Chondrocyte (in vitro differentiated cells): ENCODE measurements around the gene TMPRSS12. TPM values are rescaled to one million over a fixed set of nuclear protein-coding genes. Genes with fewer than 3 reads are reported as not detected.

Source experiments
- DNase-seq: peaks from one replicate; pipeline ENCODE4 v3.0.0; 2021; ENCODE audit warnings: mixed read lengths, low spot score
- H3K27ac Mint-ChIP-seq: one replicate; pipeline ENCODE4 v1.8.0; 2021; ENCODE audit warnings: mild to moderate bottlenecking, moderate library complexity, mixed read lengths; ENCODE audit not compliant: unreplicated experiment
- H3K27me3 Mint-ChIP-seq: 2 replicates; pipeline ENCODE4 v1.8.0; 2021; ENCODE audit warnings: low read depth, mixed read lengths
- H3K36me3 Mint-ChIP-seq: 2 replicates; pipeline ENCODE4 v1.8.0; 2021; ENCODE audit warnings: low read depth, mixed read lengths
- H3K4me1 Mint-ChIP-seq: 2 replicates; pipeline ENCODE4 v1.8.0; 2021; ENCODE audit warnings: low read depth, mild to moderate bottlenecking, mixed read lengths
- H3K4me3 Mint-ChIP-seq: one replicate; pipeline ENCODE4 v1.8.0; 2021; ENCODE audit warnings: mild to moderate bottlenecking, moderate library complexity, mixed read lengths; ENCODE audit not compliant: unreplicated experiment
- H3K9me3 Mint-ChIP-seq: 2 replicates; pipeline ENCODE4 v1.8.0; 2021; ENCODE audit warnings: low read depth, mixed read lengths
- CTCF ChIP-seq: fragments of 200-600 bp; sonication (generic); IDR thresholded peaks from 2 replicates; pipeline ENCODE4 v1.5.0; 2021; ENCODE audit warnings: antibody characterized with exemption, mild to moderate bottlenecking, moderate library complexity
- total RNA-seq: library from RNA; stranded (reverse); gene quantifications from 3 replicates; pipeline ENCODE4 v1.2.1, GENCODE V29; 2021

TMPRSS12 gene
- total RNA-seq, 1 donor from 2014 or later: not detected

GRCh38 chr12:50934981-50935807 is 92.5 kb downstream of the TMPRSS12 start:
- Mint-ChIP-seq H3K27me3 (no peaks in the 10 kb centered on the region), H3K27ac (peak overlapping the region; percentile 60), H3K36me3 (peaks cover 2% of the 10 kb centered on the region), H3K4me3 (no peak overlapping the region), H3K4me1 (peaks cover 28% of the 10 kb centered on the region), H3K9me3 (no peaks in the 10 kb centered on the region)
- no peak for DNase-seq
- no peak for TF ChIP-seq CTCF

- no peaks in the 10 kb centered on the region for H3K9me3 Mint-ChIP-seq
Observed at GRCh38 chr12:50936821-50937530, 94.2 kb downstream of the TMPRSS12 start.

More at GRCh38 chr12:50936821-50937530, 94.2 kb downstream of the TMPRSS12 start:
- TF ChIP-seq CTCF: no peak
- DNase-seq: no peak
- no peak overlapping the region for H3K4me3 Mint-ChIP-seq
- no peak overlapping the region for H3K27ac Mint-ChIP-seq
- no peaks in the 10 kb centered on the region for H3K27me3 Mint-ChIP-seq
- peaks cover 2% of the 10 kb centered on the region for H3K36me3 Mint-ChIP-seq
- H3K4me1 Mint-ChIP-seq: peaks cover 30% of the 10 kb centered on the region

Other genes starting within 250 kb of the TMPRSS12 start
- gene ATF1, start 78.8 kb upstream of the TMPRSS12 start, total RNA-seq: 18.8 to 22.6 TPM (median 22.3 TPM) in 3 replicates
- not detected in 3 replicates for gene HIGD1C, start 109.6 kb downstream of the TMPRSS12 start, total RNA-seq
- gene SLC11A2, start 183.5 kb downstream of the TMPRSS12 start, total RNA-seq: 26.8 to 41.4 TPM (median 33.0 TPM) in 3 replicates
- gene LETMD1, start 205.4 kb downstream of the TMPRSS12 start, total RNA-seq: 25.3 to 30.5 TPM (median 26.2 TPM) in 3 replicates
- gene CSRNP2, start 240.7 kb downstream of the TMPRSS12 start, total RNA-seq: 40.5 to 49.6 TPM (median 48.3 TPM) in 3 replicates